ENCODE results near the gene ENTPD8. TPM values are rescaled to one million over a fixed set of nuclear protein-coding genes. Genes with fewer than 3 reads are reported as not detected.

Gene ENTPD8
- total and polyA plus RNA-seq, 2 donors (not counting 3 experiments of a cell fraction or from before 2014, with no cell fraction given), result 0.44 to 0.51 TPM

GRCh38 chr9:137448602-137448962 is 7.4 kb upstream of the ENTPD8 start:
- intact Hi-C loops (cut with micrococcal nuclease) (no loop called here), dilution Hi-C loops (cut with MboI; ENCODE audit: extremely low pct_ligation_motif_present, low sequenced_read_pairs) (no loop called here)
- TF ChIP-seq JUN (IDR thresholded peaks at IDR 0.05; ENCODE audit: borderline replicate concordance, insufficient read depth, insufficient read length, low read depth) (no peak), FOS (IDR thresholded peaks at IDR 0.05; ENCODE audit: borderline replicate concordance, insufficient read depth, low read length) (no peak), EZH2 (IDR thresholded peaks at IDR 0.05; ENCODE audit: borderline replicate concordance, low read depth, low read length, severe bottlenecking) (no peak), CTCF (IDR thresholded peaks at IDR 0.05; ENCODE audit: extremely low read depth in 1 of 2, insufficient read depth in 1 of 2, low read depth in 1 of 2, low read length in 2 of 2) (no peak), POLR2A (IDR thresholded peaks at IDR 0.05; ENCODE audit: low read depth, low read length) (no peak), GATA2 (IDR thresholded peaks at IDR 0.05; ENCODE audit: insufficient read depth, insufficient read length, low read depth, low read length) (no peak), POLR2AphosphoS5 (IDR thresholded peaks at IDR 0.05; ENCODE audit: insufficient read depth, low read depth, low read length) (no peak), MAX (IDR thresholded peaks at IDR 0.05; ENCODE audit: insufficient read depth, insufficient read length) (no peak), MYC (IDR thresholded peaks at IDR 0.05; ENCODE audit: low read depth, low read length) (no peak)
- no TSS peak for BruUV-seq (replicated peaks)
- H2AFZ ChIP-seq (ENCODE audit: low read depth, low read length), result no peak overlapping the region
- ChIA-PET POLR2A (no interaction called here), CTCF (interaction anchor here (0.6 to 1.4 kb wide), 2 partner anchors 26 to 162 kb away, joined by 3 read pairs; partner anchors contain the start of gene EXD3)
- no peak for DNase-seq (ENCODE audit: low read depth, low spot score)
- no peak overlapping the region for H3K9ac ChIP-seq (replicated peaks; ENCODE audit: extremely low read depth, insufficient read depth, low read length)
- H3K4me3 ChIP-seq (replicated peaks in 1 of 3; ENCODE audit: insufficient read depth in 1 of 3, low read depth in 1 of 3, low read length in 3 of 3), result no peak overlapping the region
- no peak overlapping the region for H3K27ac ChIP-seq (ENCODE audit: insufficient read depth, low read depth, low read length)
- no peaks in the 10 kb centered on the region for H3K79me2 ChIP-seq (ENCODE audit: control insufficient read depth, insufficient read depth, low read length)
- H3K36me3 ChIP-seq (ENCODE audit: control insufficient read depth in 2 of 2, extremely low read depth in 1 of 2, insufficient read depth in 2 of 2, low read length in 2 of 2), result peaks cover 7 to 14% of the 10 kb centered on the region in 2 experiments
- no peak overlapping the region for H3K4me2 ChIP-seq (ENCODE audit: insufficient read depth, low read length)
- FAIRE-seq, result no peak
- no peaks in the 10 kb centered on the region for H3K9me3 ChIP-seq (replicated peaks; ENCODE audit: control insufficient read depth, insufficient read depth, low read length)
- no peaks in the 10 kb centered on the region for H3K27me3 ChIP-seq (ENCODE audit: control insufficient read depth in 2 of 2, insufficient read depth in 2 of 2, low read length in 2 of 2)
- no peaks in the 10 kb centered on the region for H3K9me1 ChIP-seq (replicated peaks; ENCODE audit: control insufficient read depth, extremely low read depth, insufficient read depth, low read length)
- H4K20me1 ChIP-seq (replicated peaks; ENCODE audit: control insufficient read depth, extremely low read depth, insufficient read depth, low read length), result no peaks in the 10 kb centered on the region
- no peaks in the 10 kb centered on the region for H3K4me1 ChIP-seq (ENCODE audit: control insufficient read depth, extremely low read depth, insufficient read depth, low read length)

Data from endothelial cell of umbilical vein (primary cell).